Mesenteric fat pad (tissue), 1 donor: ENCODE results near the gene SH3BP5L. TPM values are rescaled to one million over a fixed set of nuclear protein-coding genes. Genes with fewer than 3 reads are reported as not detected.
A peak's percentile ranks its signal among the peaks of the same experiment; 100 is the strongest.

Experiments used
- DNase-seq: peaks from one replicate; pipeline ENCODE4 v3.0.0-alpha.2; 2020; ENCODE audit warnings: low spot score
- total RNA-seq: library from RNA; stranded (reverse); fragmentation: NEBNext Ultra II Directional; extraction: Animal tissue kit (Norgen Biotek cat#: 25700); gene quantifications from one replicate; pipeline ENCODE4 v1.2.1, GENCODE V29; 2021
- donor health status: DM: yes; HTN: yes; CAD: no.

SH3BP5L gene
- total RNA-seq, 1 donor from 2014 or later, result 15.9 TPM

DNA sequence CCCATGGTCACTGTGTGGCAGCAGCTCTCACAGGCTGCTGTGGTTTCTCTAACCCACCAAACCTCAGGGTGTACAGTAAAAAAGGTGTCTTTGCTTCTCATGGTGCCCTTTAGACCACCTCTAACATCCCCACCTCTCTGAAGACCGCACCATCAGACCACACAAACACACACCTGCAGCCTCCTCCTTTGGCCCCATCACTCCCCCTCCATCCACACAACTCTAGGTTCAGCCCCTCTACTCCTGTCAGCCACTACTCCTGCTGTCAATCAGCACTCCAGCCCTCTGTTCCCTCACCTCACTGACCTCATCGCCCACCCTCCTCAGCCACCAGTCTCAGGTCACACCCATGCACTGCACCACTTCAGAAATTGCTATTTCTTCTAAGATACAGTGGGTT is 25.7 kb upstream of the SH3BP5L start:
- peak; percentile 33 for DNase-seq

DNA sequence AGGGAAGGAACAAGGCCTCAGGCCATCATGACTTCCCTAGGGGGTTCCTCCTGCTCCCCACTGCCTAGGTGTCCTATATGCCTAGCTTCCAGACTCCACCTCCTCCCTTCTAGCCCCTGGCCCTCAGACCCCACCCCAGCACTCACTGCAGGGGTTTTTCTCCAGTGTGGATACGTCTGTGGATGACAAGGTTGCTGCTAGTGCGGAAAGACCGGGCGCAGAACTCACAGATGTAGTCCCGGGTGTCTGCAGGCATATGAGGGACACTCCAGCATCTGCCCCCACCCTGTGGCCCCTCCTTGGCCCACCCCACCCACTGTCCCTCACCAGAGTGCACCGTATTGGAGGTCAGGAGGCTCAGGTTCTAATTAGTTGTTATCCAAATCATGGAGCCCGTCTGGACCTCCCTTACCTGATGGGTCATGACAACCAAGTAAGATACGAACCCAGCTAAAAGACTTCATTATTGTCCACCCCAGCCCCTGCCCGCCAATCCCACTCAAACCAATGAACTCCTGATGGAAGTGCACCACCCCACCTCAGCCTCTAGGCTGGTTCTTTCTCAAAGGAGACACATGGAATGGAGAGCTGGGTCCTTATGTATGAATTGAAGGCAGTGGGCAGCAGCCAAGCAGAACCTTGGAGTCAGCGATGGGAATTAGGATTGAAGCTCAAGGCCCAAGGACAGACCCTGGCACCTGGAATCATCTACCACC is 25.0 kb upstream of the SH3BP5L start:
- DNase-seq, result peak; percentile 60

DNA sequence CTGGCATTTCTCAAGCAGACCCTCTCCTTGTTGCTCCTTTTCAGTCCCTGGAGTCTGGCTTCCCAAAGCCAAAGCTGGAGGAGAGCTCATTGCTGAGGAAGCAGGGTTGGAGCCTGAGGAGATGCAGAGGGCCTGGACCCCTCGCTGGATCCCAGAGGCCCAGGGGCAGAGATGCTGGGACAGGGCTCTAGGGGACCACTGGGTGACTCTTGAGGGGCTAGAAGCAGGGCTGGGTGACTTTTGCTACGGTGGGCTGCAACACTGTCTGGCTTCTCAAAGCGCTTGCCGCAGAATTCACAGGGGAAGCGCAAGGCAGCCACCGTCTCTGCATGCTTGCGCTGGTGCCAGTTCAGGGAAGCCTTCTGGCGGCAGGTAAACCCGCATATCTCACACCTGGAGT is 24.4 kb upstream of the SH3BP5L start:
- peak; percentile 67 for DNase-seq

DNA sequence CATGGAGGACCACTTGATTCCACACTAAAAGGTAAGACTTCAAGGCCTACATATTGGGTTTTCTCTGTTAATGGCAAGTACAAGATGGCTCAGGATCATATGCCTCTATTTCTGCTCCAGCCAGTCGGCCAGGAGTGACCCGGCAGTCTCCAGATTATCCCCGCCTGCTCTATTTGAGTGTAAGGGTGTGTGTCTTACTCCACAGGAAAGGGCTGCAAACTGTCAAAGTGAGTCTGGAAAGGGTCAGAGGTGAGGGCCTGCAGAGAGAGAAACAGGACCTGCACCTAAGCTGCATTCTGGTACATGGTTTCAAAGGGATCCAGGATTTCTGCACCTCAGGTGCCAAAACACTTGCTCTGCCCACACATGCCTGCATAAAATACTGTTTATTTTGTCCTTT is 23.9 kb upstream of the SH3BP5L start:
- DNase-seq, result peak; percentile 55

DNA sequence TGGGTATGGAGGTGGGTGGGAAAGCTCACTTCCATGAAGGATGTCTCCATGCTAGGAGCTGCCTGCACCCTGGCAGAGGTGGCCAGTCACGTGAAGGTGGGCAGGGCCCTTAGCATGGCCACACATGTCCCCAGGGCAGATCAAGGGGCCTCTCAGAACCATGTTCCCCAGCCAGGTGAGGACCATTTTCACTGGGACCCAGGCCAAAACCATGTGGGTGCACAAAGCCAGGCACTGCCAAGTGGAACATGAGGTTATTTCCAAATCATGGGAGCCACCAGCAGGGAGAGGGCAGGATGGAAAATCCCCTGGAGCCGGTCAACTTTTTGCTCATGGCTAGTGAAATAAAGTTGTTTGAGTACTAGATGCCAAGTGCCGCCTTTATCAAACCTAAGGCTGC is 23.4 kb upstream of the SH3BP5L start:
- DNase-seq, result peak; percentile 68

DNA sequence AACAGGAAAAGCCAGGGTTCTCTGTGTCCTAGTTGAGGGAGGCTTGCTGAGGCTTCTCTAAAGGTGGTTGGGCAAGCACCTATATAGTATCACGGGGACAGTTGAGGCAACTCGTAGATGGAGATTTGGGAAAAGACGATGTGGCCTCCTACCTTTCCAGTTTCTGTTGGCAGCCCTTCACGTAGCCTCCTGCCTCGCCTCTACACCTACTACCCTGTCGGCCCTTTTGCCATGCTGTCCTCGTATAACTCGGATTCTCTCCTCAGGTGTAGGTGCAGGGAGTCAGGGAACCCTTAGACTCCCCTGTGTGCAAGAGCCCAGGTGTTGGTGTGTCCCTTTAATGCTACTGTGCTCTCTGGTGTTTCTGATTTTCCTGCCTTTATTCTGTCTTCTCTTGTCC is 22.9 kb upstream of the SH3BP5L start:
- no peak for DNase-seq

DNA sequence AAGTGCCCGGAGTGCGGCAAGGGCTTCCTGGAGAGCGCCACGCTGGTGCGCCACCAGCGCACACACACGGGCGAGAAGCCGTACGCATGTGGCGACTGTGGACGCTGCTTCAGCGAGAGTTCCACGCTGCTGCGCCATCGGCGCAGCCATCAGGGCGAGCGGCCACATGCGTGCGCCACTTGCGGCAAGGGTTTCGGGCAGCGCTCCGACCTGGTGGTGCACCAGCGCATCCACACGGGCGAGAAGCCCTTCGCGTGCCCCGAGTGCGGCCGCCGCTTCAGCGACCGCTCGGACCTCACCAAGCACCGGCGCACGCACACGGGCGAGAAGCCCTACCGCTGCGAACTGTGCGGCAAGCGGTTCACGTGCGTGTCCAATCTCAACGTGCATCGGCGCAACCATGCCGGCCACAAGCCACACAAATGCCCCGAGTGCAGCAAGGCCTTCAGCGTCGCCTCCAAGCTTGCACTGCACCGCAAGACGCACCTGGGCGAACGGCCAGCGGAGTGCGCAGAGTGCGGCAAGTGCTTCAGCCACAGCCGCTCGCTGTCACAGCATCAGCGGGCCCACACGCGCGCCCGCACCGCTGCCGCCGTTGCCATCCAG is 22.3 kb upstream of the SH3BP5L start:
- DNase-seq, result peak; percentile 88

DNA sequence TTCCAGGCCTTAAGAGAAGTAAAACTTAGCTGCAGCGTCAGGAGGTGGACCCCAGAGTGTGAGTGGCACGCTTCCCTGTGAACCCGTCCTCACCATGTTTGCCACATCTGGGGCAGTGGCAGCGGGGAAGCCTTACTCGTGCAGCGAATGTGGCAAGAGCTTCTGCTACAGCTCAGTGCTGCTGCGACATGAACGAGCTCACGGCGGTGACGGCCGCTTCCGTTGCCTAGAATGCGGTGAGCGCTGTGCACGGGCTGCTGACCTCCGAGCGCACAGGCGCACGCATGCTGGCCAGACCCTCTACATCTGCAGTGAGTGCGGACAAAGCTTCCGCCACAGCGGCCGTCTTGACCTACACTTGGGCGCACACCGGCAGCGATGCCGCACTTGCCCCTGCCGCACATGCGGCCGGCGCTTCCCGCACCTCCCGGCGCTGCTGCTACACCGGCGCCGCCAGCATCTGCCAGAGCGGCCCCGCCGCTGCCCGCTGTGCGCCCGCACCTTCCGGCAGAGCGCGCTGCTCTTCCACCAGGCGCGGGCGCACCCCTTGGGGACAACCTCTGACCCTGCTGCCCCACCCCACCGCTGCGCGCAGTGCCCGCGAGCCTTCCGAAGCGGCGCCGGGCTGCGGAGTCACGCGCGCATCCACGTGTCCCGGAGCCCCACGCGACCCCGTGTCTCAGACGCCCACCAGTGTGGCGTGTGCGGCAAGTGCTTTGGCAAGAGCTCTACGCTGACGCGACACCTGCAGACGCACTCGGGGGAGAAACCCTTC is 21.7 kb upstream of the SH3BP5L start:
- DNase-seq, result peak; percentile 59

DNA sequence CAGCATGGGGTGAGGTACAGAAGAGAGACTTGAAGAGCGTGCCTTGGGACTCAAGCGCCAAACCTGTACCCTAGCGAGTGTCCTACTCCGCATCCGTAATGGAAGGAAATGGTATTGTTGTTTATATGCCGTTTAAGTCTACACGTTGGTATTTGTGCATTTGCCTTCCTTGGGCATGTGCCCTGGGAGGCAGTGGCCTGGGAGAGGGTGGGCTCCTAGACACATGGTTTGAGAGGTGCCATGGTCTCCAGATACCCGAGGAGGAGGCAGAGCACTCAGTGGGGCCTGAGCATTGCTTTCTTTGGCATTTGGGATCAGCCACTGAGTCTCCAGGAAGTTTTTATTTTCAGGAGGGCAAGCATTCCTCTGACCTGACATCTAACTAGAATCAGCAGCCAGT is 18.8 kb upstream of the SH3BP5L start:
- peak; percentile 81 for DNase-seq

DNA sequence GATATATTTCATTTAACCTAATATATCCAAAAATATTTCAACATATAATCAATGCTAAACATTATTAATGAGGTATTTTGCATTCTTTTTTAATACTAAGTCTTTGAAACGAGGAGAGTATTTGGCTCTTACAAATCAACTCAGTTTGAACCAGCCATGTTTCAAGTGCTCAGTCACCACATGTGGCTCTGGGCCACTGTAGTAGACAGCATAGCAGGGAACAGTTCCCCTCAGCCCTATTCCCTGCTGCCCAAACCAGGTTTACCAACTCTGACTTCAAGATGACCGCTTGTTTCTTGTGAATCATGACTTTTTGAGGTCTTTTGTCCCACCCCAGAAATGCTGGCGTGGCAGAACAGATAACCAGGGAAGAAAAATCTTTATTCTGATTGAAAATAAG is 18.0 kb upstream of the SH3BP5L start:
- DNase-seq, result no peak

DNA sequence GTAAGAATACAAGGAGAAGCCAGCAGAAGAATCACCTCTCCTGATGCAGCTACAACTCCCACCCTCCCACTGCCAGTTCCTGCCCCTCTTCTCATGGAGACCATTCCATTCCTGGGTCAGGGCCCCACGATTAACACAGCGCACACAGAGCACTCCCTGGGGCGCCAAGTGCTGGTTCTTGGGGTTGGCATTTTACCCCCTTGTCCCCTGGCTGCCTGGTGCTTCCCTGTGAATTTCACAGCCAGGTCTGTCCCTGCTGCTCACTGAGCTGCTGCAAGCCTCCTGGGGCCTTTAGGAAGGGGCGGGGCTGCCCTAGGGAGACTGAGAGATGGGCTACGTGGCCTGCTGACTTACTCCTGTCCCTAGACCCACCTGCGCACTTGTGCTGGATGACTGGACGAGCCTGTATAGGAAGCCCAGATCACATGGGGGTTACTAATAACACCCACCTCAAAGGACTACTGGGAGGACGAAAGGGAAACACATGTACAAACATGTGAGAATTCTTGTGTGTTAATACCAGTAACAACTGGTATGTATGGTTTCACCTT is 17.1 kb upstream of the SH3BP5L start:
- DNase-seq, result peak; percentile 71

DNA sequence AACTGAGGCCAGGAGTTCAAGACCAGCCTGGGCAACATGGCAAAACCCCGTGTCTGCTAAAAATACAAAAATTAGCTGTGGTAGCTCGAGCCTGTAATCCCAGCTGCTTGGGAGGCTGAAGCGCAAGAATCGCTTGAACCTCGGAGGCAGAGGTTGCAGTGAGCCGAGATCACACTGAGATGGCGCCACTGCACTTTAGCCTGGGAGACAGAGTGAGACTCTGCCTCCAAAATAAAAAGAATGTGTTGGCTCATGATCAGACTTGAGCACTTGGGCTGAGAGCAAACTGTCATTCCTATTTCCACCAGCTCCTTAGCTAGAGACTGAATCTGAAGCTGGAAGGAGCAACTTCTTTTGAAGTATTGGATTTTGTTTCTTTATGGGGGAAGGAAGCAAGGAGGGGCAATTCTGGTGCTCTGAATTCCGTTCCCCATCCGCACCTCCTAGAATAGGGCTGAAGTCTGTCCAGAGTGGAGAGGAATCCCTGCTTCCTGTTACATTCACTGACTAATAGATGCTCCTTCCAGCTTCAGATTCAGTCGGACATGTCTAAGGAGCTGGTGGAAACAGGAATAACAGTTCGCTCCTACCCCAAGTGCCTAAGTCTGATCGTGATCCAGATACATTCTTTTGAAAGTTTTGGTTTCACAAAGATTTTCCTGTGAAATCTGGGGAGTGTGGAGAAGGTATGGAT is 16.1 kb upstream of the SH3BP5L start:
- peak; percentile 83 for DNase-seq

DNA sequence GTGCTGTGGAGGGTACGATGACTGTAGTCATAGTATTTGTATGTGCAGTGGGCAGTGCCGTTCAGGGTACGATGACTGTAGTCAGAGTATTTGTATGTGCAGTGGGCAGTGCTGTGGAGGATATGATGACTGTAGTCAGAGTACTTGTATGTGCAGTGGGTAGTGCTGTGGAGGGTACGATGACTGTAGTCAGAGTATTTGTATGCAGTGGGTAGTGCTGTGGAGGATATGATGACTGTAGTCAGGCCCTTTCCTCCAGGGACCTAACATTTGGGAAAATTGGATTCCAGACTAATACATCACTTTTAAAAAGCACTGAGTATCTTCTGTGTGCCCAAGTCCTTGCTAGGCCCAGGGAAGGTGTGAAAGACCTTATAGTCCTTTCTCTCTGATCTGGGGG is 15.2 kb upstream of the SH3BP5L start:
- DNase-seq, result no peak

DNA sequence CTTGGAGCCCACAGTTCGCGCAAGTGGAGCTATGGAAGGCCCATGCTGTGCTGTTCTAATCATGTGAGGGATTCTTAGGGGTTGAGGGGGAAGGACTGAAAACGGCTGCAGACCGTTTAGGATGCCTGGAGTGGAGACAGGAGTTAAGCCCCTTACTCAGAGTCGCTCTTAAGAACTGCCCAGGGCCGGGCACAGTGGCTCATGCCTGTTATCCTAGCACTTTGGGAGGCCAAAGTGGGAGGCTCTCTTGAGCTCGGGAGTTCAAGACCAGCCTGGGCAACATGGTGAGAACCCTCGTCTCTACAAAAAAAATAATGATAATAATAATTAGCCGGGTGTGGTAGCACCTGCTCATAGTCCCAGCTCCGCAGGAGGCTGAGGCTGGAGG is 13.4 kb upstream of the SH3BP5L start:
- DNase-seq, result no peak

DNA sequence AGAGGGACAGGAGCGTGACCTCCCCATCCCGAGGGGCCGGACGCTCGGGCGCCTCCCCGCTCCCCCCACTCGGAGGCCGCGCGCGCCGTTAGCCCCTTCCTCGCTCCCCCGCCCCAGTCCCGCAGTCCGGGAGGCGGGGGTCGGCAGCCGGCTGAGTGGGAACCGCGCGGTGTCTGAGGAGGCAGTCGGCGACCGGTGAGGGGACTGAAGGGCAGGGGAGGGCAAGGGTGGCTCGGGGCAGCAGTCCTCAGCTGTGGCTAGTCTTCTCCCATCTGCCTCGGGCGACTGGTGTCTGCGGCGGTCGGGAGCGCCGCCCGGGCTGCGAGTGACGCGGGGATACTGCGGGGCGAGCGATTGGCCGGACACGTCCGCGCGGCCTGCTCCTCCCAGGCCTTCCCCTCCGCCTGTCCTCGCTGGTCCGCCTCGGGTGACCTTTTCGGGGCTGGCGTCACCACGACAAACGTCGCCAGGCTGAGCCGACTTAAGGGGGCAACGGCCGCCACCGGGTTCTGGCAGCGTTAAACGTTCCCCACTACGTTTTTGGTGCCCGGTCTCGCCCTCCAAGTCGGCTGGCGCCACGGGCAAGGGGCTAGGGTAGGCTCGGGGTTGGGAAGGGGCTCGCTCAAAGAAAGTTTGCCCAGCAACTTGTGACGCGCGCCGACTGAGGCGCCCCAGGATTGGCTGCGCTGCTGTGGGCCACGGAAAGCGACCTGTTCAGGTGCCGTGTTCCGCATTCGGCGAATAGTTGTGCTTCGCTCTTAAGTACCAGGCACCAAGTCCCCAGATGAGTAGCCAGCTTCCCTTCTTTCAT is 12.8 kb upstream of the SH3BP5L start:
- peak; percentile 97 for DNase-seq

DNA sequence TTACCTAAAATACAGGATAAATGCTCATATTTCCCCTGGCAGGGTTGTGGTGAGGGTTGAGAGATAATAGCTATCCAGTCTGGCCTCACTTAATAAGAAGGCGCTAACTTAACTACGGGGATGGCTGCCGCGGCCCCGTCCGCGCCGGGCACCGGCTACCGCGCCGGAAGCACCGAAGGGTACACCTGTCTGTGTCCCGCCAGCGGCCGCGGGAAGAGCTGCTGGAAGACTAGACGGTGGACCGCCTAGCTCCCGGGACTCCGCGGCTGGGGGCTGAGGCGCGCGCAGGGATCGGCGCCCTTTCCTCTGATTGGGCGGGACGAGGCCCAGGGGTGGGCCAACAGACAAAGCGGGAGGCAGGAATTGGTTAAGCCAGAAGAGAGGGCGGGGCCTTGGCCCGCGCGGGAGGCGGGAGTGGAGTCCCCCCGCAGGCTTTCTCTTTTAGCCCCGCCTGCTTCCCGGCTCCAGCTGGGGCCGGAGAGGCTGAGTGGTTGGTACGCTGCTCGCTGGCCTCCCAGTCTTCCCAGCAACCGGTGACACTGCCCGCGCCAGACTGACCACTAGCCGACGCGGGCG is 12.2 kb upstream of the SH3BP5L start, which contains the start of gene ZNF672:
Gene ZNF672 (plus strand): TSS at position 444 of the 576 bp plus-strand sequence. CDS start 9,051 bp downstream, outside the sequence.
- DNase-seq, result peak; percentile 99

DNA sequence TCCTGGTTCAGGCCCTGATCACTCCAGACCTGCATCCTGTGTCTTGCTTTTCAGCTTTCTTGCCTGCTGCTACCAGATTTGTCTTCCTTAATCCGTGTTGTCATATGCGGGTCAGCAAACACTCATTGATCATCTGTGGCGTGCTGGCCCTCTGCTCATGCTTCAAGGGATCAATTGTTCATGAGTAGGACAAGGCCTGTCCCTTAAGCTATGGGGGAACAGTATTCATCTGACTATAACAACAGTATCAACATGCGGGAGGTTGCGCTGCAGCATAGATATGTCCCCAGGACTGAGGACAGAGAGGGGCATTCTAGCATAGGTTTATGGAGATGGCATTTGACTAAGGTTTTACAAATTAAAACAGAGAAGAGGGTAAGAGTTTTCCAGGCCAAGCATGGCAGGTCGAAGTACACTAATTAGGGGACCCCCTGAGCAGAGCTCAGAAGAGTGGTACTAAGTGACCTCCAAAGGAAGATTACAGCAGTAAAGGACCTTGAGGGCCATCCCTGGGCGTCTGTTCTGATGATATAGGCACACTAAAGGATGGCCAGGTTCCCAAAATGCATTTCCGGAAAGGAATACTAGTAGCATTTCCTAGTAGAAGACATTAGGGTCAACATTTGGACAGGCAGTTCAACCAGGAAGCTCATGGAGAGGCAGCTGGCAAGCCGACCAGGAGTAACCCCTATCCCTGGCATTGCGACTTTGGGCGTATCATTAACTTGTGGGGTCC is 11.5 kb upstream of the SH3BP5L start:
- DNase-seq, result no peak

DNA sequence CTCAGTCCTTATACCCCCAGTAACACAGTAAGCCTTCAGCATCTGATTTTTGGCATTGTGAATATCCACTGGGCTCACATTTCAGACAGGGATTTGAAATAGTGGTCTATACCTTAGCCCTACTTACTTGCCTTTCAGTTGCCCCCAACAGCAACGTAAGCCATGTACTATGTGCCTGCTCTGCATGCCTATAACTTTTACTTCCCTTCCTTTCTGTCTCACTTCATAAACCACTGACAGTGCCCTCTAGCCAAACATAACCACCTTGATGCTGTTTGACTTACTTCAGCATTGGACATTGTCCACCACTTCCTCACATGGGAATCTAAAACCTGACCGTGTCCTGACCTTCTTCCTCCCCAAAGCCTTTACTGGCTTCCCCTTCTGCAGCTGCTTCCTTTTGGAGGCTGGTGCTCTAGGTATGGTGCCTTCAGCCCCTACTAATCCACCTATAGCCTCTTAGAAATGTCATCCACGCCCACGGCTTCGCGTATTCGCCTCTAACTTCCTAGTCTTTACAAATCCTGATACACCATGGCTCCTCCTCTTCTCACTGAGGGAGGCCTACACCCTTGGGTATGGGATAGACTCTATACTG is 8.7 kb upstream of the SH3BP5L start:
- peak; percentile 33 for DNase-seq

DNA sequence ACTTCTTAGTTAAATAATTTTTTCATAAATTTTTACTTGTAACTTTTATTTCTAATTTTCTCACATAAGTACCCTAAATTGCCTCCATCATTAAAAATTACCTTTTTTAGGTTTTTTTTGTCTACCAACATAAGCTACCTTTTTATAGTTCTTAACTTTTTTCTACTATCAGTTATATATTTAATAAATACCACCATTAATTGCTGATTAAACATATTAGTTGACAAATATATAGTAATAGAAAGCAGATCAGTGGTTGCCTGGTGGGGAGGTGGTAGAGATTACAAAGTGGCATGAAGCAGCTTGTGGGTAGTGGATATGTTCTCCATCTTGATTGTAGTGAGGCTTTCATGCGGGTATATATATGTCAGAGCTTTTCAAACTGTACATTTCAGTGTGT is 6.1 kb upstream of the SH3BP5L start:
- no peak for DNase-seq
